Type B pancreatic cell (in vitro differentiated cells): ENCODE results near the gene SRCAP. TPM values are rescaled to one million over a fixed set of nuclear protein-coding genes. Genes with fewer than 3 reads are reported as not detected.

Experiments used
- DNase-seq: peaks from one replicate; pipeline ENCODE4 v3.0.0; 2021; ENCODE audit warnings: mixed read lengths; ENCODE audit not compliant: unreplicated experiment; ENCODE audit errors: extremely low spot score
- H3K27ac Mint-ChIP-seq: 2 replicates; pipeline ENCODE4 v1.8.0; 2021; ENCODE audit warnings: mild to moderate bottlenecking, mixed read lengths
- H3K27me3 Mint-ChIP-seq: 2 replicates; pipeline ENCODE4 v1.8.0; 2021; ENCODE audit warnings: mixed read lengths
- H3K36me3 Mint-ChIP-seq: 2 replicates; pipeline ENCODE4 v1.8.0; 2021; ENCODE audit warnings: mixed read lengths
- H3K4me1 Mint-ChIP-seq: one replicate; pipeline ENCODE4 v1.8.0; 2021; ENCODE audit warnings: mixed read lengths; ENCODE audit not compliant: unreplicated experiment
- H3K4me3 Mint-ChIP-seq: 2 replicates; pipeline ENCODE4 v1.8.0; 2021; ENCODE audit warnings: mild to moderate bottlenecking, mixed read lengths
- H3K9me3 Mint-ChIP-seq: 2 replicates; pipeline ENCODE4 v1.8.0; 2021; ENCODE audit warnings: mixed read lengths
- CTCF ChIP-seq: fragments of 200-600 bp; sonication (generic); conservative IDR thresholded peaks from 2 replicates; pipeline ENCODE4 v1.5.0; 2021; ENCODE audit warnings: antibody characterized with exemption, mild to moderate bottlenecking
- total RNA-seq: library from RNA; stranded (reverse); gene quantifications from 2 replicates; pipeline ENCODE4 v1.2.1, GENCODE V29; 2021; ENCODE audit warnings: low replicate concordance

Gene SRCAP
- total RNA-seq, 1 donor from 2014 or later: 73.5 TPM

GRCh38 chr16:30758988-30759491 is 60.1 kb downstream of the SRCAP start:
- TF ChIP-seq CTCF: no peak
- Mint-ChIP-seq H3K36me3 (peaks cover 3% of the 10 kb centered on the region), H3K4me1 (peaks cover 17% of the 10 kb centered on the region), H3K9me3 (no peaks in the 10 kb centered on the region), H3K4me3 (peak overlapping the region; percentile 47), H3K27ac (no peak overlapping the region), H3K27me3 (no peaks in the 10 kb centered on the region)
- no peak for DNase-seq

- Mint-ChIP-seq H3K9me3 (no peaks in the 10 kb centered on the region), H3K4me3 (peak overlapping the region; percentile 96), H3K27me3 (no peaks in the 10 kb centered on the region), H3K36me3 (peaks cover 3% of the 10 kb centered on the region), H3K4me1 (peaks cover 17% of the 10 kb centered on the region), H3K27ac (peak overlapping the region; percentile 92)
- DNase-seq: no peak
- no peak for TF ChIP-seq CTCF
Observed at GRCh38 chr16:30760001-30760559, 61.1 kb downstream of the SRCAP start.

- Mint-ChIP-seq H3K4me1 (peaks cover 17% of the 10 kb centered on the region), H3K9me3 (no peaks in the 10 kb centered on the region), H3K27me3 (no peaks in the 10 kb centered on the region), H3K4me3 (peak overlapping the region; percentile 96), H3K27ac (peak overlapping the region; percentile 92), H3K36me3 (peaks cover 6% of the 10 kb centered on the region)
- no peak for TF ChIP-seq CTCF
- no peak for DNase-seq
Observed at GRCh38 chr16:30760577-30761426, 61.8 kb downstream of the SRCAP start.

- peaks cover 17% of the 10 kb centered on the region for H3K4me1 Mint-ChIP-seq
- no peak for TF ChIP-seq CTCF
- peak overlapping the region; percentile 96 for H3K4me3 Mint-ChIP-seq
- H3K27ac Mint-ChIP-seq: peak overlapping the region; percentile 92
- DNase-seq: no peak
- H3K36me3 Mint-ChIP-seq: peaks cover 4% of the 10 kb centered on the region
- H3K27me3 Mint-ChIP-seq: no peaks in the 10 kb centered on the region
- no peaks in the 10 kb centered on the region for H3K9me3 Mint-ChIP-seq
Observed at GRCh38 chr16:30761427-30761927, 62.5 kb downstream of the SRCAP start.

GRCh38 chr16:30761928-30762902 is 63.2 kb downstream of the SRCAP start, which contains the start of the genes CFAP119 and RNF40:
TSS of gene CFAP119 (minus strand) at chr16:30762062. CDS start at chr16:30761748, 314 bp downstream.
TSS of gene RNF40 (plus strand) at chr16:30762322. CDS start at chr16:30762546, 224 bp downstream.
- peak; percentile 98 for DNase-seq
- H3K27ac Mint-ChIP-seq: peak within 1 kb of the TSS; percentile 92
- peaks cover 17% of the 10 kb centered on the region for H3K4me1 Mint-ChIP-seq
- no peak for TF ChIP-seq CTCF
- H3K4me3 Mint-ChIP-seq: peak within 1 kb of the TSS; percentile 96
- H3K36me3 Mint-ChIP-seq: peaks cover 8% of the 10 kb centered on the region
- no peaks in the 10 kb centered on the region for H3K9me3 Mint-ChIP-seq
- no peaks in the 10 kb centered on the region for H3K27me3 Mint-ChIP-seq
